Measurements from ENCODE around the gene PWWP2B.
"Not testable (repeated sequence)": the region's sequence is repeated elsewhere in the genome, so short reads cannot be mapped to it uniquely, and the experiment has no call there.

The PWWP2B gene

GRCh38 chr10:132430231-132430743 is 33.3 kb downstream of the PWWP2B start:
- no peak for DNase-seq (ENCODE audit: low read depth in 2 of 3, low spot score in 1 of 3)

DNA sequence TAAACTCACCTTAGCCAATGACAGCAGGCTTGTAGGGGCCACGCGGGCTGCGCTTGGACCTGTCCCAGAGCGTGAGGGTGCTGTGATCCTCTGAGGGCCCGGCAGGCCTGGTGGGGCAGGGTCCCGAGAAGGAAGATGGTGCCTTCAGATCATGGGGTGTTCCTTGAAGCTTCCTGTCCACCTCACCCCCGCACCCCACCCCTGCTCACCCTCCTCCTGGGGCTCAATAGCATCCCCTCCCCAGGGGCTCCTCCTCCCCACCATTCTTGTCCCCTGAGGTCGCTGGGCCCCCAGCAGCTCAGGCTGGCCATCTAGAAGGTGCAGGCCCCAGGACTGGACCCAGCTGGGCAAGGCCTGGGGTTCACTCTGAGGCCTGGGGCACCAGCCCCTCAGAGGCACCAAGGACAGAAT is 33.9 kb downstream of the PWWP2B start:
- DNase-seq (ENCODE audit: low read depth in 2 of 3, low spot score in 1 of 3) = no peak

DNA sequence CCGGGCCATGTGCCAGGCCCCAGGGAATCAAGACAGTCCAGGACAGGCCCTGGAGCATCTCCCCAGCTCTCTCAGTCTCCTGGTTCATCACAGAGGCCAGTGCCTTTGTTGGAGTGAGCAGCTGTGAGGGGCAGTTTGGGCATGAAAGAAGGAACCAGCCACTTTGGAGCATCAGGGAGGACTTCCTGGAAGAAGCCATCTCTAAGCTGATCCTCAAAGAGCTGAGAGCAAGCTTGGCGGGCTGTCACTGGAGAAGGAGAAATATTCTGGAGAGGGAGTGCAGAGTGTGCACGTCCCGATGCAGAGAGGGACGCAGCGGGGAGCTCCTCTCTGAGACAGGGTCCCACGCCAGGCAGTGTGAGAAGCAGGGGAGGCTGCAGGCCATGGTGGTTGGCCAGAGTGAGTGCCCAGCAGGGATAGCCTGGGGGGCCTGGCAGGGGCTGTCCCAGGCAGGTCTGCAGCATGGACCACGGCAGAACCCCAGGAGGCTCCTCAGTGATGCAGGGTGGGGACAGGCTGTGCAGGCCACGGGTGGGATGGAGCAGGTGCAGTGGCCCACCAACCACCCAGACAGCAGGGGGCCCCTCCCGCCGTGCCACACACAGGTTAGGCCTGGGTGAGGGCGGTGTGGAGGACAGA is 34.7 kb downstream of the PWWP2B start:
- DNase-seq (ENCODE audit: low read depth in 2 of 3, low spot score in 1 of 3) = no peak

DNA sequence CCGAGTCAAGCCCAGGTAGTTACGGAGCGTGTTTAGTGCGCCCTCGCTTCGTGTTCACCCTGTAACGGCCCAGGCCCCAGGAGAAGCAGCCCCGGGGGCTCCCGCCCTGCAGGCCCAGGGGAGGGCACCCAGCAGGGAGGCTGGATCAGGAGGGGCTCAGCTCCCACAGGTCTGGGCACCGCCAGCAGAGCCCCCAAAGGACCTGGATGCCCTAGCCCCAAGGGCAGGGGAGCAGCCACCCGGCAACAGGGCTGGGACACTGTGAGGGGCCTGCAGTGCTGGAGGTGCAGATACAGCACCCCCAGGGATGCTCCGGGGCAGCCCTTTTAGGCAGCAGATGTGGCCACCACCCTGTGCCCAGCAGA is 35.2 kb downstream of the PWWP2B start:
- DNase-seq (ENCODE audit: low read depth in 2 of 3, low spot score in 1 of 3) = no peak

DNA sequence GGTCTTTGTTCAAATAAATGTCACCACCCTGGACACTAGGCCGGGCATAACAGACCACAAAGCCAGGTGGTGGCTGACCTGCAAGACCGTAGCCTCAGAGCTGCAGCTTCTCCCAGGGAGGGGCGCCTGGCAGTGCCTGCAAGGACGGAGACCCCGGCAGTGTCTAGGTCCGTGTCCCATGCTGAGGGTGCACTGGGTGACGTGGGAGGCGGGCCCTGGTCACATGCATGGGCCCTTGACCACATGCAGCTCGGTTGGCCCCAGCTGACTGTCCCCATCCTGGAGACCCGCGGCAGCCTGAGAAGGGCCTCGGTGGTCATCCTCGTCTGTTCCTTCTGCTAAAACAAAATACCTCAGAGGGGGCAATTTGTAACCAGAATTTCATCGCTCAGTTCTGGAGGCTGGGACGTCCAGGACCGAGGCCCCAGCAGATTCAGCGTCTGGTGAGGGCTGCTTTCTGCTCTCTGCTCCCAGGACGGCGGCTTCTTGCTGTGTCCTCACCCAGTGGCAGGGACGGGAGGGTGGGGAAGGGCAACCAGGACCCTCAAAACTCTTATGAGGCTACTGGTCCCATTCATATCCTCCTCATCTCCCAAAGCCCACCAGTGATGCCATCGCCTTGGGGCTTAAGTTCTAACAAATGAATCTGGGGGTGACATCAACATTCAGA is 36.8 kb downstream of the PWWP2B start:
- DNase-seq (ENCODE audit: low read depth in 2 of 3, low spot score in 1 of 3) = no peak

GRCh38 chr10:132434405-132435005 is 37.5 kb downstream of the PWWP2B start:
- peak in 2 of 3 donors; percentile 48 to 64 for DNase-seq (ENCODE audit: low read depth in 2 of 3, low spot score in 1 of 3)

- DNase-seq (ENCODE audit: low read depth in 2 of 3, low spot score in 1 of 3) = not testable (repeated sequence)
These were observed 38.3 kb downstream of the PWWP2B start for GRCh38 chr10:132435320-132435719.

- not testable (repeated sequence) for DNase-seq (ENCODE audit: low read depth in 2 of 3, low spot score in 1 of 3)
These were observed 39.1 kb downstream of the PWWP2B start for GRCh38 chr10:132436096-132436495.

DNA sequence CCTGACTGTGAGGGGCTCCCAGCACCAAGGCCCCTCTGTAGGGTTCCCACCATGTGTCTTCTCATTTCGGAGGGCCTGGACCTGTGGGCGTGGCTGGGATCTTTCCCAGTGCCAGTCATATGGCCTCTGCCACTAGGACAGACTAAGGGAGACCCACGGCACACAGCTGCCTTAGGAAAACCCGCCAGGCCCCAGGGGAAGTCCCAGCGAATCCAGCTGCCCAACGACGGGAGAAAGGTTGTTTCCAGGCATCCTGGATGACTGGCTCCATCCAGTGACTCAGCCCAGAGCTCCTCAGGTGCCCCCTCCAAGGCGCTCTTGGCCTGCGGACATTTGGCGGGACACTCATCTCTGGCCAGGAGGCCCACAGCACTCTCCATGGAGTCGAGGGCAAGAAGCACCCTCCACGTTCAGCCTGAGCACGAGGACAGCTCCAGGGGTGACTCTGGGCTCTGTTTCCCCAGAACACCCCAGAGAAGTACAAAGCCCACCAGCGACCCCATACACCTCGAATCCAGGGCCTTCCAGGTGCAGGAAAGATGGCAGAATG is 39.9 kb downstream of the PWWP2B start:
- no peak for DNase-seq (ENCODE audit: low read depth in 2 of 3, low spot score in 1 of 3)

GRCh38 chr10:132437541-132437950 is 40.5 kb downstream of the PWWP2B start:
- no peak for DNase-seq (ENCODE audit: low read depth in 2 of 3, low spot score in 1 of 3)

DNA sequence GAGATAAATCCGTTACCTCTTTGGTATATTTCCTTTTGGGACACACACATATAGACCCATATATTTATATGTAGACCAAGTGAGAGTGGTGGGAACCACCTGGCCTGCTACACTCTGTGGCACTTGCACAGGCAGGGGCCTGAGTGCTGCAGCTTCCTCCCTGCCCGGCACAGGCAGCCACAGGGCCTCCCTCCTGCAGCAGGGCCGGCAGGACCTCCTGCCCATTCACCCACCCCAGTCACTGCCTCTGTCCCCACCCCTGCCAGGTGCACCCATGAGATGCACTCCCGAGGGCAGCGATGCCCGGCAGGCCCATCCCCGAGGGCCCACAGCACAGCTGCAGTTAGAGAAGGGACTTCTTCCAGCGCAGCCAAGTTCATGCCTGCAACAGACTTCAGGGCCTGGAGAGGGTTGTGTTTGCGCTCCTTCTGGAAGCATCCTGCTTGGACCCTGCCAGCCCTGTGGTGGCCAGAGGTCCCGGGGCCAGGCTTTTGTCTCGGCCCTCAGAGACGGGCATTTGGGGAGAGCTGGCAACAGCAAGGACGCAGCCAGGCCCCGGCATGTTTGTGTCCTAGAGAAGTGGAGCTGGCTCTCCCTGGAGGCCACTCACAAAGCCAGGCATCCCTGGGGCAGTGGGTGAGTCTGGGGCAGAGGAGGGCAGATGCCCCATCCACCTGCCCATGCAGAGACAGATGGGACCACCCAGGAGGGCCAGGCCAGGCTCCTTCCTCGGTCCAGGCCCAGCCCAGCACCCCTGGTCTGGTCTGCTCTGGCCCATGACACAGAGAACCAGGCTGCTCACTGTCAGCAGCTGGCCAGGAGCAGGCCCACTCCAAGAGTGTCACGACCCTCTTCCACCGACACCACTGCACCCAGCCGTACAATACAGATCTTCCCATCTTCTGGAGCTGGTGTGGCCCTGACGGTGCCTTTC is 41.4 kb downstream of the PWWP2B start:
- no peak for DNase-seq (ENCODE audit: low read depth in 2 of 3, low spot score in 1 of 3)

GRCh38 chr10:132439025-132439388 is 42.0 kb downstream of the PWWP2B start:
- DNase-seq (ENCODE audit: low read depth in 2 of 3, low spot score in 1 of 3) = no peak

DNA sequence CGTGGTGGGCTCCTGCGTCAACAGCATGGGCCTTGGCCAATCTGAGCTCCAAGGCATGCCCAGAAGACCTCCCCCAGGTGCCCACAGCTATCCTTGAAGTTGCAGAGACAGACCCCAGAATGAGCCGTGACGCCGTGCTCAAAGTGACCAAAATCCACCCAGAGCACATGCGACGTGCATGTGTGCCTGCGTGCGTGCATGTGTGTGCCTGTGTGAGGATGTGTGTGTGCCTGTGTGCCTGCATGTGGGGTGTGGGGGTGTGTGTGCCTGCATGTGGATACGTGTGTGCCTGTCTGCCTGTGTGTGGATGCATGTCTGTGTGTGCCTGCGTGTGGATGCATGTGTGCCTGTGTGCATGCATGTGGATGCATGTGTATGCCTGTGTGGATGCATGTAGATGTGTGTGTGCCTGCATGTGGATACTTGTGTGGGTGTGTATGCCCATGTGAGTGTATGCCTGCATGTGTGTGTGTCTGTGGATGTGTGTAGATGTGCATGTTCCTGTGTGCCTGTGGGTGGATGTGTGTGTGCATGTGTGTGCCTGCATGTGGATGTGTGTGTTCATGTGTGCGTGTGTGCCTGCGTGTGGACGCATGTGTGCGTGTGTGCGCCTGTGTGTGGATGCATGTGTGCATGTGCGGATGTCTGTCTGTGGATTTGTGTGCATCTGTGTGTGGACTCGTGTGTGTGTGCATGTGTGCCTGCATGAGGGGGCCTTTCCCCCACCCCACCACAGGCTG is 42.6 kb downstream of the PWWP2B start:
- DNase-seq (ENCODE audit: low read depth in 2 of 3, low spot score in 1 of 3) = no peak

DNA sequence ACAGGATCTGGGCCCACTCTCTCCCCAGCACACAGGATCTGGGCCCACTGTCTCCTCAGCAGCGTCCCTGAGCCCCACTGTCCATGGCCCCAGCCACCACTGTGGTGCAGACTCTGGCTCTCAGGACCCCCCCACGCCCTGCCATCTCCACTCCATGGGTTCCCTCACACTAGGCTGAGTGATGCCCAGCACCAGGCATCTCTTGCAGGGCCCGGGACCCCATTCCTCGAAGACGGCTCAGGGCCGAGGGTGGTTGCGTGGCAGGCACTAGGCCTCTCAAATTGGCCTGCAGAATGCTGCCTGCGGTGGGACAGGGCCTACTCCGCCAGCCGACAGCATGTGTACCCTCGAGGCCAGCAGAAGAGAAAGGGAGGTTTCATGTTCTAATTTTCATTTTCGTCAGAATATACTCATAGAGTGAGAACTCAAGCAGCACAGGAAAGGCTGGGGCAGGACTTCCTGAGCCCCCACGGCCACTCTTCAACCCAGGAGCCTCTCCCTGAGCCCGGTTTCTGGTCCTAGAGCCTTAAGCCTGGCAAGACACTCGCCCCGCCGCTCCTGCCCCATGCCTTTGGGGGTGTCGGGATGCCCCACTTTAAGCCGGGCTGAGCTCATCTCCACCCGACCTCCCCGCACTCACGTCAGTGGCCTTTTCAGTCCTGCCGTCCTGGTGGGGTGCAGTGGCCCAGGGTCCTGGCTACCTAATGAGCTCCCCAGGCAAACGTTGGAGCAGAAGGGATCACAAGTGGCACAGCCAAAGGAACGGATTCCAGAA is 44.0 kb downstream of the PWWP2B start:
- no peak for DNase-seq (ENCODE audit: low read depth in 2 of 3, low spot score in 1 of 3)

GRCh38 chr10:132441818-132442524 is 45.0 kb downstream of the PWWP2B start:
- DNase-seq (ENCODE audit: low read depth in 2 of 3, low spot score in 1 of 3) = no peak

DNA sequence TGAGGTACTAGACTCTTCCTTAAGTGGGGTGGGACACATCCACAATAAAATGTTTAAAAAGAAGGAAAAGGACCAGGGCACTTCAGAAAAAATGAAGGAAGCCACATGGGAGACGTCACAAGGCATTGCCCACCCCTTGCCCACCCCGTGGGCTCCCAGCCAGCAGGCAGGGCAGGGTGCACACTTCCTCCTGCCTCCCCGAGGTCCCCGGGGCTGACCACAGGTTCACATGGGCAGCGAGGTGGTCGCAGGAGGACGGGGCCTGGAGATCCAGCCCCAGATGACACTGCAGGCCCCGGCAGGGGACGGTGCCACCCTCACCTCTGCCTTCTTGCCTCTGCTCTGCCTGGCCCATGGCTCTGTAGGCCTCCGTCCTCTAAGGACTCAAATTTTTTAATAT is 45.6 kb downstream of the PWWP2B start:
- DNase-seq (ENCODE audit: low read depth in 2 of 3, low spot score in 1 of 3) = no peak

DNA sequence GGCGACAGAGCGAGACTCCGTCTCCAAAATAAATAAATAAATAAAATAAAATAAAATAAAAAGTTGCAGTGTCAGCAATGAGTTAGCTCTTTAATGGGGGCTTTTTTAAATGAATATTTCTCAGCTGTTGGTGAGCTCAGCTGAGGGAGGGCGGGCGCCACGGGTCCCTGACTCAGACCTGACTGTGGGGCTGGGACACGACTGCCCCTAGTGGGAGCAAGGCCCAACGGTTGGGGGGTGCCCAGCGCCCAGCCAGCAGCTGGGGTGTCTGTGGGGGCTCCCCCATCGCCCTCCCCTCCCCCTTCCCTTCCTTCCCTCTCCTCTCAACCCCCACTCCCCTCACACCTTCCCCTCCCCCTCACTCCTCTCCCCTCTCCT is 46.6 kb downstream of the PWWP2B start:
- DNase-seq (ENCODE audit: low read depth in 2 of 3, low spot score in 1 of 3) = peak; percentile 49 to 62 (median 59)

GRCh38 chr10:132443983-132444876 is 47.2 kb downstream of the PWWP2B start:
- no peak for DNase-seq (ENCODE audit: low read depth in 2 of 3, low spot score in 1 of 3)

Data from stimulated activated CD4-positive, alpha-beta T cell treated with anti-CD3 and anti-CD28 coated beads, Interleukin-12 subunit alpha, Interleukin-12 subunit beta, amount 100 ng/mL, for 48 hours (primary cell).